ENCODE results near the gene LDB3.

Gene LDB3

DNA sequence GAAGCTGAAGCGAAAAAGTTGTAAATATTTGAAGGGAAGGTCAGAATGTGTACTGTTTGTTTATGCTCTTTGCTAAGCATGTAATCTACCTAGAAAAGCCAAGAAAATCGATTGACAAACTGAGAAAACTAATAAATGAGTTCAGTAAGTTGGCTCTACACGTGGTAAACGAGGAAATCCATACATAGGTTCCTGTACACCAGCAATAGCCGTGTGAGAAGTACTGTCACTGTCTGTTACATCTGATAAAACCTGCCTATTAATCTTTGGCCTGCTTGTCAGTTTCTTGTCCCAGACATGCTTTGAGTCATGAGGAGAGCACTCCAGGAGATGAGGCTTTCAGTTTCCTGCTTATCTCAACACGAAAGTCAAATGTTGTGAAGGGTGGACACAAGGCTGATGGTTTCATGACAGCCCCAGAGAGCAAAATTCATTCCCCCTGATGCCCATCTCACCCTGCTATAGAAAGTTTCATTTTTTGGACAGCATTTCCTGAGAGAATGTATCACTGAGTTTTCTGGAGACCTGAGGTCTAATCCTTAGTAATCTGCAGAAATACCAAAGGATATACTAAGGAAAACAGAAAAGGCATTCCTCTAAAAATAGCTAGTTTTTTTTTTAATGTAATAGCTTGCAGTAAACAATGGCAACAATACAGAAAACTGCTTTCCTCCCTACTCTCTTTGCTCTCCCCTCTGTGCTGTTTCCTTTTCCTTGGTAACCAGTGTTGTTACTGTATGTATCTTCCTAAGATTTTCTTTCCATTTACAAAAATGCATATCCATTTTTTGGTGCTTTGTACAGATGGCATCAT is 107.0 kb downstream of the LDB3 start:
- peak; percentile 79 for ATAC-seq
- TF ChIP-seq ISL1 (CRISPR knock-in tag; IDR thresholded peaks at IDR 0.05) (peak; percentile 31; the same call in 1 of the 2 replicates), ZNF565 (CRISPR knock-in tag; conservative IDR thresholded peaks at IDR 0.05; ENCODE audit: low read depth) (no peak)

DNA sequence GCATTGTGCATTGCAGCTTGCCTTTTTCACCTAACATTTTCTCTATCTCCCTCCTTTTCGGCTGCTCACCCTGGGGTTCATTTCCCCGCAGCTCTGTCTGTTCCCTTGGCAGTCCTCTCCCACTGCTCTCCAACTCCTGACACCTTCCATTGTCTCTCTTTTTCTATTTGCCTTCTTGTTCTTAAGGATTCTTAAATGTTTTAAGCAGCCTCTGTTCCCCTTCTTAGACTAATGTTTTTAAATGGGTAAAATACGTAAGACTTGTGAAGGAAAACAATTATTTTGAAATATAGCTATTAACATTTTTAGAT is 107.5 kb downstream of the LDB3 start:
- TF ChIP-seq ZNF70 (CRISPR knock-in tag; IDR thresholded peaks at IDR 0.05) (no peak), OSR1 (CRISPR knock-in tag; IDR thresholded peaks at IDR 0.05) (no peak), PPARA (CRISPR knock-in tag; IDR thresholded peaks at IDR 0.05; ENCODE audit: borderline replicate concordance) (no peak), BACH2 (CRISPR knock-in tag; IDR thresholded peaks at IDR 0.05; ENCODE audit: borderline replicate concordance) (no peak), TOX (CRISPR knock-in tag; IDR thresholded peaks at IDR 0.05; ENCODE audit: borderline replicate concordance) (no peak), ZC3H10 (CRISPR knock-in tag; IDR thresholded peaks at IDR 0.05) (no peak), ZFP30 (CRISPR knock-in tag; IDR thresholded peaks at IDR 0.05) (no peak)
- TF ChIP-seq, protein P1, sequence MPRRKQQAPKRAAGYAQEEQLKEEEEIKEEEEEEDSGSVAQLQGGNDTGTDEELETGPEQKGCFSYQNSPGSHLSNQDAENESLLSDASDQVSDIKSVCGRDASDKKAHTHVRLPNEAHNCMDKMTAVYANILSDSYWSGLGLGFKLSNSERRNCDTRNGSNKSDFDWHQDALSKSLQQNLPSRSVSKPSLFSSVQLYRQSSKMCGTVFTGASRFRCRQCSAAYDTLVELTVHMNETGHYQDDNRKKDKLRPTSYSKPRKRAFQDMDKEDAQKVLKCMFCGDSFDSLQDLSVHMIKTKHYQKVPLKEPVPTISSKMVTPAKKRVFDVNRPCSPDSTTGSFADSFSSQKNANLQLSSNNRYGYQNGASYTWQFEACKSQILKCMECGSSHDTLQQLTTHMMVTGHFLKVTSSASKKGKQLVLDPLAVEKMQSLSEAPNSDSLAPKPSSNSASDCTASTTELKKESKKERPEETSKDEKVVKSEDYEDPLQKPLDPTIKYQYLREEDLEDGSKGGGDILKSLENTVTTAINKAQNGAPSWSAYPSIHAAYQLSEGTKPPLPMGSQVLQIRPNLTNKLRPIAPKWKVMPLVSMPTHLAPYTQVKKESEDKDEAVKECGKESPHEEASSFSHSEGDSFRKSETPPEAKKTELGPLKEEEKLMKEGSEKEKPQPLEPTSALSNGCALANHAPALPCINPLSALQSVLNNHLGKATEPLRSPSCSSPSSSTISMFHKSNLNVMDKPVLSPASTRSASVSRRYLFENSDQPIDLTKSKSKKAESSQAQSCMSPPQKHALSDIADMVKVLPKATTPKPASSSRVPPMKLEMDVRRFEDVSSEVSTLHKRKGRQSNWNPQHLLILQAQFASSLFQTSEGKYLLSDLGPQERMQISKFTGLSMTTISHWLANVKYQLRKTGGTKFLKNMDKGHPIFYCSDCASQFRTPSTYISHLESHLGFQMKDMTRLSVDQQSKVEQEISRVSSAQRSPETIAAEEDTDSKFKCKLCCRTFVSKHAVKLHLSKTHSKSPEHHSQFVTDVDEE (CRISPR knock-in tag; IDR thresholded peaks at IDR 0.05) = no peak
- TF ChIP-seq, protein P2, sequence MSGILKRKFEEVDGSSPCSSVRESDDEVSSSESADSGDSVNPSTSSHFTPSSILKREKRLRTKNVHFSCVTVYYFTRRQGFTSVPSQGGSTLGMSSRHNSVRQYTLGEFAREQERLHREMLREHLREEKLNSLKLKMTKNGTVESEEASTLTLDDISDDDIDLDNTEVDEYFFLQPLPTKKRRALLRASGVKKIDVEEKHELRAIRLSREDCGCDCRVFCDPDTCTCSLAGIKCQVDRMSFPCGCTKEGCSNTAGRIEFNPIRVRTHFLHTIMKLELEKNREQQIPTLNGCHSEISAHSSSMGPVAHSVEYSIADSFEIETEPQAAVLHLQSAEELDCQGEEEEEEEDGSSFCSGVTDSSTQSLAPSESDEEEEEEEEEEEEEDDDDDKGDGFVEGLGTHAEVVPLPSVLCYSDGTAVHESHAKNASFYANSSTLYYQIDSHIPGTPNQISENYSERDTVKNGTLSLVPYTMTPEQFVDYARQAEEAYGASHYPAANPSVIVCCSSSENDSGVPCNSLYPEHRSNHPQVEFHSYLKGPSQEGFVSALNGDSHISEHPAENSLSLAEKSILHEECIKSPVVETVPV (CRISPR knock-in tag; IDR thresholded peaks at IDR 0.05) = no peak
- no peak; the same call in 2 of the 3 replicates for ATAC-seq

DNA sequence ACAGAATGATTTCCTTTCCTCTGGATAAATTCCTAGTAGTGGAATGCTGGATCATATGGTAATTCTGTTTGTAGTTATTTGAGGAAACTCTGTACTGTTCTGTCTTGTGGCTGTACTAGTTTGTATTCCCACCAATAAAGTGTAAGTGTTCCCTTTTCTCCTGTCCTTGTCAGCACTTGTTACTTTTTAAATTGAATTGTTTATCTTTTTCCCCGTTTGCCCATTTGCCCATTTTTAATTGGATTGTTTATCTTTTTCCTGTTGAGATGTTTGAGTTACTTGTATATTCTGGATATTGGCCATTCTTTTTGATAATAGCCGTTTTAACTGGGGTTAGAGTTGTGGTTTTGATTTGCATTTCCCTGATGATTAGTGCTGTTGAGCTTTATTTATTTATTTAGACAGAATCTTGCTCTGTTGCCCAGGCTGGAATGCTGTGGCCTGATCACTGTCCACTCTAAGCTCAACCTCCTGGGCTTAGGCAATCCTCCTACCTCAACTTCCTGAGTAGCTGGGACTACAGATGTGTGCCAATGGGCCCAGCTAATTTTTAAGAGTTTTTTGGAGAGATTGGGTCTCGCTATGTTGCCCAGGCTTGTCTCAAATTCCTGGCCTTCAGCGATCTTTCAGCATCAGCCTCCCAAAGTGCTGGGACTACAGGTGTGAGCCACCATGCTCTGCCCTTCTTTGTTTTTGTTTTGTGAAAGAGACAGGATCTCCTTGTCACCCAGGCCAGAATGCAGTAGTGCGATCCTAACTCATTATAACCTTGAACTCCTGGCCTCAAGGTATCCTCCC is 111.1 kb downstream of the LDB3 start:
- TF ChIP-seq ZNF565 (CRISPR knock-in tag; conservative IDR thresholded peaks at IDR 0.05; ENCODE audit: low read depth) (no peak), ZC3H10 (CRISPR knock-in tag; IDR thresholded peaks at IDR 0.05) (no peak), ZFP30 (CRISPR knock-in tag; IDR thresholded peaks at IDR 0.05) (no peak)
- no peak for ATAC-seq

GRCh38 chr10:86782701-86783418 is 114.5 kb downstream of the LDB3 start:
- ATAC-seq = no peak
- TF ChIP-seq, protein P1 (CRISPR knock-in tag; IDR thresholded peaks at IDR 0.05) = no peak
- no peak for TF ChIP-seq BACH2 (CRISPR knock-in tag; IDR thresholded peaks at IDR 0.05; ENCODE audit: borderline replicate concordance)

- ATAC-seq = no peak
- TF ChIP-seq, protein P3, sequence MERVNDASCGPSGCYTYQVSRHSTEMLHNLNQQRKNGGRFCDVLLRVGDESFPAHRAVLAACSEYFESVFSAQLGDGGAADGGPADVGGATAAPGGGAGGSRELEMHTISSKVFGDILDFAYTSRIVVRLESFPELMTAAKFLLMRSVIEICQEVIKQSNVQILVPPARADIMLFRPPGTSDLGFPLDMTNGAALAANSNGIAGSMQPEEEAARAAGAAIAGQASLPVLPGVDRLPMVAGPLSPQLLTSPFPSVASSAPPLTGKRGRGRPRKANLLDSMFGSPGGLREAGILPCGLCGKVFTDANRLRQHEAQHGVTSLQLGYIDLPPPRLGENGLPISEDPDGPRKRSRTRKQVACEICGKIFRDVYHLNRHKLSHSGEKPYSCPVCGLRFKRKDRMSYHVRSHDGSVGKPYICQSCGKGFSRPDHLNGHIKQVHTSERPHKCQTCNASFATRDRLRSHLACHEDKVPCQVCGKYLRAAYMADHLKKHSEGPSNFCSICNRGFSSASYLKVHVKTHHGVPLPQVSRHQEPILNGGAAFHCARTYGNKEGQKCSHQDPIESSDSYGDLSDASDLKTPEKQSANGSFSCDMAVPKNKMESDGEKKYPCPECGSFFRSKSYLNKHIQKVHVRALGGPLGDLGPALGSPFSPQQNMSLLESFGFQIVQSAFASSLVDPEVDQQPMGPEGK (CRISPR knock-in tag; IDR thresholded peaks at IDR 0.05; ENCODE audit: borderline replicate concordance) = no peak
- TF ChIP-seq ARNTL (CRISPR knock-in tag; IDR thresholded peaks at IDR 0.05; ENCODE audit: borderline replicate concordance, low read depth) (no peak), ZNF70 (CRISPR knock-in tag; IDR thresholded peaks at IDR 0.05) (no peak), ZFP30 (CRISPR knock-in tag; IDR thresholded peaks at IDR 0.05) (no peak), ZC3H10 (CRISPR knock-in tag; IDR thresholded peaks at IDR 0.05) (no peak)
- TF ChIP-seq, protein P2 (CRISPR knock-in tag; IDR thresholded peaks at IDR 0.05) = no peak
- TF ChIP-seq, protein P1 (CRISPR knock-in tag; IDR thresholded peaks at IDR 0.05) = no peak
Observed at GRCh38 chr10:86785037-86785436, 116.7 kb downstream of the LDB3 start.
